Neutrophil (primary cell): ENCODE results near the gene PLIN1.

ENCODE experiments used
- H3K27ac ChIP-seq: fragments of 200-600 bp; sonication (generic); 2 replicates; pipeline ENCODE4 v1.5.1; 2016; ENCODE audit warnings: mild to moderate bottlenecking, moderate library complexity
- H3K27me3 ChIP-seq: fragments of 200-600 bp; sonication (generic); 2 replicates; pipeline ENCODE4 v1.6.0; 2016; ENCODE audit warnings: mild to moderate bottlenecking
- H3K36me3 ChIP-seq: fragments of 200-600 bp; sonication (generic); 2 replicates; pipeline ENCODE4 v1.5.1; 2017
- H3K4me1 ChIP-seq, 2 experiments: fragments of 200-600 bp in 1 of 2; sonication (generic) in 1 of 2; 1 replicate in 1 of 2; 2 replicates in 1 of 2; pipeline versions ENCODE4 v1.5.1 to v1.6.1; 2013 to 2016; ENCODE audit warnings: low read depth in 1 of 2, low read length in 1 of 2, mild to moderate bottlenecking in 1 of 2, moderate library complexity in 1 of 2; ENCODE audit not compliant: control insufficient read depth in 1 of 2, insufficient read depth in 1 of 2
- H3K4me3 ChIP-seq, 2 experiments: fragments of 200-600 bp in 1 of 2; sonication (generic) in 1 of 2; 1 replicate in 1 of 2; 2 replicates in 1 of 2; pipeline ENCODE4 v1.5.1; 2013 to 2016; ENCODE audit warnings: low read depth in 1 of 2, low read length in 1 of 2, mild to moderate bottlenecking in 1 of 2, moderate library complexity in 1 of 2
- H3K9me3 ChIP-seq: fragments of 200-600 bp; sonication (generic); 2 replicates; pipeline ENCODE4 v1.5.1; 2016
- CTCF ChIP-seq: fragments of 200-600 bp; sonication (generic); IDR thresholded peaks from 2 replicates; pipeline ENCODE4 v1.5.1; 2016; ENCODE audit warnings: antibody characterized with exemption

PLIN1 gene

GRCh38 chr15:89662893-89663626 is 16.1 kb downstream of the PLIN1 start:
- H3K9me3 ChIP-seq = no peaks in the 10 kb centered on the region
- H3K4me3 ChIP-seq = no peak overlapping the region
- TF ChIP-seq CTCF = no peak
- peaks cover 0 to 4% of the 10 kb centered on the region in 2 experiments for H3K4me1 ChIP-seq
- no peaks in the 10 kb centered on the region for H3K36me3 ChIP-seq
- H3K27me3 ChIP-seq = peaks cover 77% of the 10 kb centered on the region
- H3K27ac ChIP-seq = no peak overlapping the region

GRCh38 chr15:89660556-89660955 is 18.6 kb downstream of the PLIN1 start:
- no peak for TF ChIP-seq CTCF
- Histone ChIP-seq H3K27me3 (peaks cover 81% of the 10 kb centered on the region), H3K9me3 (no peaks in the 10 kb centered on the region), H3K36me3 (no peaks in the 10 kb centered on the region), H3K4me1 (peaks cover 0 to 3% of the 10 kb centered on the region in 2 experiments), H3K4me3 (no peak overlapping the region), H3K27ac (no peak overlapping the region)

GRCh38 chr15:89659295-89659694 is 19.9 kb downstream of the PLIN1 start:
- H3K36me3 ChIP-seq = no peaks in the 10 kb centered on the region
- no peak for TF ChIP-seq CTCF
- no peak overlapping the region for H3K4me3 ChIP-seq
- H3K27ac ChIP-seq = no peak overlapping the region
- H3K27me3 ChIP-seq = peaks cover 81% of the 10 kb centered on the region
- H3K9me3 ChIP-seq = no peaks in the 10 kb centered on the region
- peaks cover 0 to 14% of the 10 kb centered on the region in 2 experiments for H3K4me1 ChIP-seq

- H3K4me3 ChIP-seq = no peak overlapping the region
- TF ChIP-seq CTCF = no peak
Observed at GRCh38 chr15:89657686-89658200, 21.4 kb downstream of the PLIN1 start.

GRCh38 chr15:89656116-89656815 is 22.9 kb downstream of the PLIN1 start:
- Histone ChIP-seq H3K4me3 (no peak overlapping the region), H3K27ac (no peak overlapping the region), H3K27me3 (peaks cover 90% of the 10 kb centered on the region), H3K36me3 (no peaks in the 10 kb centered on the region), H3K9me3 (no peaks in the 10 kb centered on the region), H3K4me1 (peaks cover 0 to 14% of the 10 kb centered on the region in 2 experiments)
- no peak for TF ChIP-seq CTCF

More at GRCh38 chr15:89657686-89658200, 21.4 kb downstream of the PLIN1 start:
- Histone ChIP-seq H3K9me3 (no peaks in the 10 kb centered on the region), H3K36me3 (no peaks in the 10 kb centered on the region), H3K4me1 (peaks cover 0 to 14% of the 10 kb centered on the region in 2 experiments), H3K27me3 (peaks cover 90% of the 10 kb centered on the region), H3K27ac (no peak overlapping the region)
